ENCODE results near the gene FPR3. TPM values are rescaled to one million over a fixed set of nuclear protein-coding genes. Genes with fewer than 3 reads are reported as not detected.

Gene FPR3
- total RNA-seq, 1 experiment from 2014 or later, result not detected

DNA sequence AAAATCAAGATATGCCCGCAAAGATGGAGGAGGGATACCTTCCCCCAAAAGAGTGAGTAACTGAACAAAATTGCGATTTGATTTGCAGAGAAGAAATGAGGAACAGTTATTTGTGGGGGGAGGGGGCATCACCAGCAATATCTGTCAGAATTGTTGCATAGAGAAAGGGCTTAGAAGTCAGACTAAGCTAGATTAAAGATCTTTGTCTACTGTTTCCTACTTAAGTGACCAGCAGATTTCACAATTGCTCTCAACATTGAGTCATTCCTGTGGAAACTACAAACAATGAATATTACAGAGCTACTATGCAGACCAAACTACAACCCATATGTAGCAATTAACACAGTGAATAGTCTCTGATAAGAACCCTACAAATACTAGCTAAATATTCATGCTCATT lies 27.4 kb downstream of the FPR3 start:
- Histone ChIP-seq H3K9me2 (ENCODE audit: insufficient read depth) (no peaks in the 10 kb centered on the region; the same call in 1 of the 2 replicates), H3K36me3 (ENCODE audit: low read depth) (no peaks in the 10 kb centered on the region), H3K4me3 (no peak overlapping the region), H2AFZ (no peak overlapping the region), H3K9me3 (ENCODE audit: insufficient read depth, low read depth) (no peaks in the 10 kb centered on the region), H3K27me3 (ENCODE audit: insufficient read depth, low read depth) (peaks cover 4% of the 10 kb centered on the region; the same call in 1 of the 2 replicates), H4K20me1 (ENCODE audit: insufficient read depth) (no peaks in the 10 kb centered on the region), H3K4me1 (replicated peaks; ENCODE audit: insufficient read depth) (no peaks in the 10 kb centered on the region), H3K4me2 (no peak overlapping the region), H3F3A (ENCODE audit: insufficient read depth, low read depth) (no peaks in the 10 kb centered on the region), H3K79me2 (ENCODE audit: low read depth) (no peaks in the 10 kb centered on the region), H3K27ac (no peak overlapping the region)
- intact Hi-C loops (cut with micrococcal nuclease; ENCODE audit: unreplicated experiment), result no loop called here
- POLR2A ChIA-PET (ENCODE audit: unreplicated experiment), result no interaction called here
- CTCF ChIA-PET, result no interaction called here
- no TSS peak for BruUV-seq (replicated peaks)
- TF ChIP-seq EZH2 (IDR thresholded peaks at IDR 0.05; ENCODE audit: low read depth) (no peak), CTCF (conservative IDR thresholded peaks at IDR 0.05) (no peak)
- DNase-seq, result peak in 1 of 2 experiments; percentile 45

- peaks cover 4% of the 10 kb centered on the region; the same call in 1 of the 2 replicates for H3K27me3 ChIP-seq (ENCODE audit: insufficient read depth, low read depth)
- no peaks in the 10 kb centered on the region; the same call in 1 of the 2 replicates for H3K9me2 ChIP-seq (ENCODE audit: insufficient read depth)
- H3K4me1 ChIP-seq (replicated peaks; ENCODE audit: insufficient read depth), result no peaks in the 10 kb centered on the region
- H3F3A ChIP-seq (ENCODE audit: insufficient read depth, low read depth), result no peaks in the 10 kb centered on the region
- intact Hi-C loops (cut with micrococcal nuclease; ENCODE audit: unreplicated experiment), result no loop called here
- H3K4me3 ChIP-seq, result no peak overlapping the region
- no peak for TF ChIP-seq EZH2 (IDR thresholded peaks at IDR 0.05; ENCODE audit: low read depth)
- TF ChIP-seq CTCF (conservative IDR thresholded peaks at IDR 0.05), result no peak
- ChIA-PET CTCF (no interaction called here), POLR2A (ENCODE audit: unreplicated experiment) (no interaction called here)
- no peak overlapping the region for H3K27ac ChIP-seq
- no TSS peak for BruUV-seq (replicated peaks)
- no peaks in the 10 kb centered on the region for H3K36me3 ChIP-seq (ENCODE audit: low read depth)
- H3K4me2 ChIP-seq, result no peak overlapping the region
- H4K20me1 ChIP-seq (ENCODE audit: insufficient read depth), result no peaks in the 10 kb centered on the region
- no peak for DNase-seq
- no peak overlapping the region for H2AFZ ChIP-seq
- no peaks in the 10 kb centered on the region for H3K9me3 ChIP-seq (ENCODE audit: insufficient read depth, low read depth)
- no peaks in the 10 kb centered on the region for H3K79me2 ChIP-seq (ENCODE audit: low read depth)
Measured at GRCh38 chr19:51822946-51823345, 28.0 kb downstream of the FPR3 start.

DNA sequence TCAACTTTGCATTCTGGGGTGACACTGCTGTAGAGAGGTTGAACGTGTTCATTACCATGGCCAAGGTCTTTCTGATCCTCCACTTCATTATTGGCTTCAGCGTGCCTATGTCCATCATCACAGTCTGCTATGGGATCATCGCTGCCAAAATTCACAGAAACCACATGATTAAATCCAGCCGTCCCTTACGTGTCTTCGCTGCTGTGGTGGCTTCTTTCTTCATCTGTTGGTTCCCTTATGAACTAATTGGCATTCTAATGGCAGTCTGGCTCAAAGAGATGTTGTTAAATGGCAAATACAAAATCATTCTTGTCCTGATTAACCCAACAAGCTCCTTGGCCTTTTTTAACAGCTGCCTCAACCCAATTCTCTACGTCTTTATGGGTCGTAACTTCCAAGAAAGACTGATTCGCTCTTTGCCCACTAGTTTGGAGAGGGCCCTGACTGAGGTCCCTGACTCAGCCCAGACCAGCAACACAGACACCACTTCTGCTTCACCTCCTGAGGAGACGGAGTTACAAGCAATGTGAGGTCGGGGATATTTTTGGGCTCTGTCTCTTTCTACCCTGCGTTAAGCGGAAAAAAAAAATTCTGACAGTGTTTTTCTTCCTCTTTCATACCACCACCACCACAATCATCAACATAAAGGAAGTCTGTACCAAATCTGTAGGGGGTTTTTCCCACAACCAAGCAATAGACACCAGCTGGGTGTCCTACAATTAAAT lies 29.5 kb downstream of the FPR3 start:
- Histone ChIP-seq H3K4me1 (replicated peaks; ENCODE audit: insufficient read depth) (no peaks in the 10 kb centered on the region), H3K27ac (no peak overlapping the region), H3K79me2 (ENCODE audit: low read depth) (no peaks in the 10 kb centered on the region), H3K4me3 (no peak overlapping the region), H3K27me3 (ENCODE audit: insufficient read depth, low read depth) (peaks cover 4% of the 10 kb centered on the region; the same call in 1 of the 2 replicates), H2AFZ (no peak overlapping the region), H3K9me3 (ENCODE audit: insufficient read depth, low read depth) (no peaks in the 10 kb centered on the region), H4K20me1 (ENCODE audit: insufficient read depth) (no peaks in the 10 kb centered on the region), H3K4me2 (no peak overlapping the region), H3K36me3 (ENCODE audit: low read depth) (no peaks in the 10 kb centered on the region), H3K9me2 (ENCODE audit: insufficient read depth) (no peaks in the 10 kb centered on the region; the same call in 1 of the 2 replicates), H3F3A (ENCODE audit: insufficient read depth, low read depth) (no peaks in the 10 kb centered on the region)
- BruUV-seq (replicated peaks), result no TSS peak
- intact Hi-C loops (cut with micrococcal nuclease; ENCODE audit: unreplicated experiment), result no loop called here
- ChIA-PET CTCF (no interaction called here), POLR2A (ENCODE audit: unreplicated experiment) (no interaction called here)
- no peak for TF ChIP-seq CTCF (conservative IDR thresholded peaks at IDR 0.05)
- no peak for TF ChIP-seq EZH2 (IDR thresholded peaks at IDR 0.05; ENCODE audit: low read depth)
- no peak for DNase-seq

Data from PC-9 (cell line).